NCI-H510A treated with DMSO at 0.1 percent for 48 hours (cell line): Measurements from ENCODE around the gene C4orf50.
"Not testable (repeated sequence)": the region's sequence is repeated elsewhere in the genome, so short reads cannot be mapped to it uniquely, and the experiment has no call there.

Source experiments
- DNase-seq: peaks from one replicate; lab custom pipeline; 2025; lab: John Stamatoyannopoulos, UW

C4orf50 gene

DNA sequence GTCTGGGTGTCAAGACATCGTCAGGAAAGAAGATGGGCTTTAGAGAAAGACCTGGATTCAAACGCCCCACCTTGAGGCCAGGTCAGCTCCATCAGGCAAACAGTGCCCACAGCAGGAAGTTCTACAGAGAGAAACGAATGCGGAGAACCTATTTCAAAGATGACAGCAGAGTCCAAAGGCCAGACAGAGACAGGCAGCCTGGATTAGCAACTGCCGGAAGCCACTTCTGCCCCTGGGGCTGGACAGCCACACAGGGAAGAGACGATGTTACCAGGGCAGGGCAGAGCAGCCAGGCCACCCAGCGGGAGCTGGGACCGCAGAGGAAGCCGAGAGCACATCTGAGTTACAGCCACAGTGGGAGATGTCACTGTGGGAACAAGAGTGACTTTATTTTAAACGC lies 1.2 kb downstream of the C4orf50 start:
- no peak for DNase-seq

DNA sequence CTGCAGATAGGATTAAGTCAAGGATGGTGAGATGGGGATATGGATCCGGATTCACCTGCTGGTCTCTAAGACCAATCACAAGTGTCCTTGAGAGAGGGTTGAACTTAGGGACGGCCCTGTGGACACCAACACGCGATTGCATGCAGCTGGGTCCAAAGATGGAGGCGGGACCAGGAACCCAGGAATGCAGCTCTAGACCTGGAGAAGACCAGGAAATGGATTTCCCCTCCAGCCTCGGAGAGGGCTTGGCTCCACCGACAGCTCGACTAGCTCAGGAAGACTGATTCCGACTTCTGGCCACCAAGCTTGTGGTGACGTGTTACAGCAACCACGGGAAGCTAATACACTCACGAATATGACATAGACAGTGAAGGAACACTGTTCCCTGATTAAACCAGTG lies 4.7 kb downstream of the C4orf50 start:
- DNase-seq, result no peak

DNA sequence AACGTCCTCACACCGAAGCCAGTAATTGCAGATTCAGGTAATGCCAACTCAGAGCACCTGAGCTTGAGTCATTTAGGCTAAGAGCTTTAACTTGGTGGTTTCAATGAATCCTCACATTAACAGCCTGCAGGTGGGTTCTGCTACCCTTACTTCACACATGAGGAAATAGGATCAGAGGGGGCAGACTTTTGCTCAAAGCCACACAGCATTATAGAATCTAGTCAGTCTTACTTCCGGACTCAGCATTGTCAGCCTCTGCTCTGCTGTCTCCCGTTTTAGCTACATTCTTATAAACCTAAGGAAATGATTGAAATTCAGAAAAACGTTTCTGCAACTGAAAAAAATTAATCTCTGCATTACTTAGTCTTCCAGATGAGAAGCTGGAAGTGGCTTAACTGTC lies 6.0 kb downstream of the C4orf50 start:
- no peak for DNase-seq

- peak; percentile 10 for DNase-seq
Measured at GRCh38 chr4:6011686-6012085, 6.5 kb downstream of the C4orf50 start.

DNA sequence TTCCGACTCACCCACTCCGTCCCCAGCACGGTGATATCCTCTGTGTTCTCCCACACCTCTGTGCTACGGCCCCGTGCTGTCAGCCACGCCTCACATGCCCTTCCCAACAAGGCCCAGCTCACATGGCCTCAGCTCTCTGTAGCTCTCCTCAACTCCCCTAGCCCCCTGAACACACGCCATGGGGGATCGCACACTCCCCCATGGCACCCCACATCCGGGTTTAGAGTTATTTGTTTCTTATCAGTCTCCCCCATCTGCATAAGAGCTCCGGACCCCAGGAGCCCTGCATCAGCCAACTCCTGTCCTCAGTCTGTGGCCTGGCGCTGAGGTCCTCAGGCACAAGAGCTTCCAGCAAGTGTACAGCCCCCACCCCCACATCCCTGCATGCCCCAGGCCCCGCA lies 7.0 kb downstream of the C4orf50 start:
- no peak for DNase-seq

- no peak for DNase-seq
Measured at GRCh38 chr4:6010789-6011188, 7.4 kb downstream of the C4orf50 start.

DNA sequence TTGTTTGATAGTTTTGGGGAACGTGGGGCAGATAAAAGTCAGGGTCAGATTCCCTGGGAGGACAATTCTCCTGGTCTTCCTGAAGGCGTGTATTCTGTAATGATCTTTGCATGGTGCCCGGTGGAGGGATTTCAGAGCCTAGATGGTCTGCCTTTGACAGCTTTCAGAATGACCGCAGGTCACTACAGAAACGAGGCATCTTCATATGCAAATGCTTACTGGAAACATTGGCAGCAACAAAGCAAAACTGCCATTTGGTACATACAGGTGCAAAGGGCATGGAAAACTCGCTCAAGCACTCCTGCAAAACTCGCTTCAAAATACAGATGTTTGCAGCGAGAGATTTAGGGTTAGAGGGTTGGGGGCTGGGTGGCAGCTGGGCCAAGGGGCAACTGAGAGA lies 8.8 kb downstream of the C4orf50 start:
- no peak for DNase-seq

GRCh38 chr4:6008766-6009385 lies 9.4 kb downstream of the C4orf50 start:
- DNase-seq, result peak; percentile 25

- no peak for DNase-seq
Measured at GRCh38 chr4:6008092-6008551, 10.1 kb downstream of the C4orf50 start.

DNA sequence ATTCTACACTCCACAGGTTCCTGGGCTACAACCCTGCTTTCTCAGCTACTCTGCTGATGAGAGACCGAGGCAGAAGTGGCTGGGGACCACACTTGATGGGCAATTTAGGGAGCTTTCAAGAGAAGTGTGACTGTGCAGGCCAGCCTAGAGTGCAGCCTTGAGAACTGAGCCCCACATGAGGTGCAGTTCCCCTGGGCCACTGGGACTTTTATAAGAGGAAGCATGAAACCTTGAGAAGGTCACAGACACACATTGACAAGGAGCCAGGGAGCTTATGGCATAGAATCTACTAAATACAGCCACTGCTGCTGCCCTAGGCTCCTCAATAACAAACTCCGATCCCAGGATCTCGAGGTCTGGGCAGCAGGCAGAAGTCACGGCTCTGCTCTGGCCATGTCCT lies 13.1 kb downstream of the C4orf50 start:
- DNase-seq, result no peak

- DNase-seq, result not testable (repeated sequence)
Measured at GRCh38 chr4:6003485-6003884, 14.7 kb downstream of the C4orf50 start.

DNA sequence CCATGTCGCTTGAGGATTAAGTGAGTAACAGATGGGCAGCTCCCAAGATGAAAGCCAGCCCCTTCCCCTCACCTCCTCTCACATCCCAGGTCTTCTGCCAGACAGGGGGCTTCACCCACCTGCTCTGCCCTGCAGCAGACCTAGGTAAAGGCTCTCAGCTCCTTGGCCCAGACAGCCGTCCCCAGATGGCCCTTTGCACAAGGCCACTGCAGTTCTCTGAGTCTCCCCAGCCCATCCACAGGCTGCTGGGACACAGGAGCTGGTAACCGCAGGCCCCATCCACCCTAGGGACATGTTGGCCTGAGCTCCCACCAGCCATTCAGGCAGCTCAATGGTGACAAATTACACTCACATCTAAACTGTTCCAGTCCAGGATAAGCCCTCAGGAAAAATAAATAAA lies 15.3 kb downstream of the C4orf50 start:
- DNase-seq, result no peak

DNA sequence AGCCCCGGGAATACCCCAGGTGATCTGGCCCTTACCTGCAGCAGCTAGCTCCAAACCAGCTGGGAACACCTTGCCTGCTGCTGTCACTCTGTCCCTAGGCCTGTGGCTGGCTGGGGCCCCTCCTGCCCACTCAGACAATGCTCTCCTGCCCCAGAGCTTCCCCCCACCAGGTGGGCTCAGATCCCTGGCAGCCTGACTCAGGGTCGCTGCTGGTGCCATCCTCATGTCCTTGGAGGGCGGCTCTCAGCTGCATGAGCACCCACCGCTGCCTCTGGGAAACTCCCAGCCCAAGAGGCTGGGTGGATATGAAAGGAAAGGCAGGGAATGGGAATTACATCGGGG lies 15.8 kb downstream of the C4orf50 start:
- DNase-seq, result no peak

- DNase-seq, result no peak
Measured at GRCh38 chr4:6001680-6002491, 16.3 kb downstream of the C4orf50 start.

GRCh38 chr4:5999830-6000365 lies 18.3 kb downstream of the C4orf50 start:
- no peak for DNase-seq

DNA sequence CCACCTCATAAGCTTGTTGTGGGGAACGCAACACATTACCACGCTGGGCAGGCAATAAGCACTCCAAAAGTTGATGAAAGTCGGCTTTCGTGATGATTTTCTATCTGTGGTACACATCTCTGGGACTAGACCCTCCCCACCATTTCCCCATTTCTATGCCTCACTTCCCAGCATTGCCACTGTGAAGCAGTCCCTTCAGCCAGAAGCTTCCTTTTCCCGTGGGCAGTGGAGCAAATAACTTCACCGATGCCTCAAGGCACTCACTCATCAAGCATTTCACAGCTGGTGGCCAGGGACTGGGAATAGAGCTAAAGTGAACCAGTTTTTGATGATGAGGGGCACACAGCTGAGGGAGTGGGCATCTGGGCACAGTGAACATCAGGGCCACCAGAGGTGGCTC lies 18.9 kb downstream of the C4orf50 start:
- DNase-seq, result no peak

- peak; percentile 63 for DNase-seq
Measured at GRCh38 chr4:5998333-5998936, 19.8 kb downstream of the C4orf50 start.

DNA sequence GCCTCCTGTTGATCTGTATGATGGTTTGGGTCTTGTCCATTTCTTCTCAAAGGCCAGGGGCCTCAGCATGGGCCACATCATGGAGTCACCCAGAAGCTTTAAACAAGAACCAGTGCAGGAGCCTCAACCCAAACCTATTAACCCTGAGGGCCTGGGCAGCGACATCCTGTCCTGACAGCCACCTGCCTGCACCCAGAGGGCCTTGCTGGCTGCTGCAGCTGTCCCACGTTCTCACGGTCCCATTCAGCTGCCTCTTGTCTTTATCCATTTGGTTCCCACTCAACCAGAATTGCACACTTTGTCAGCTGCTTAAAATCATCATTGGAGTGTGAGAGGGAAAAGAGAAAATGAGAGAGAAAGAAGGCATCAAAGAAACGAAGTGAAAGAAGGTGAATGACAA lies 21.6 kb downstream of the C4orf50 start:
- DNase-seq, result peak; percentile 14

GRCh38 chr4:5995901-5996623 lies 22.2 kb downstream of the C4orf50 start:
- peak; percentile 30 for DNase-seq

GRCh38 chr4:5993876-5994811 lies 24.1 kb downstream of the C4orf50 start:
- no peak for DNase-seq

GRCh38 chr4:5993346-5993745 lies 24.9 kb downstream of the C4orf50 start:
- DNase-seq, result not testable (repeated sequence)
